ENCODE measurements around the gene SLC40A1. TPM values are rescaled to one million over a fixed set of nuclear protein-coding genes. Genes with fewer than 3 reads are reported as not detected.
A peak's percentile ranks its signal among the peaks of the same experiment; 100 is the strongest.

Gene SLC40A1
- total and polyA plus RNA-seq, 4 donors, result 97.4 to 572 (median 168) TPM

DNA sequence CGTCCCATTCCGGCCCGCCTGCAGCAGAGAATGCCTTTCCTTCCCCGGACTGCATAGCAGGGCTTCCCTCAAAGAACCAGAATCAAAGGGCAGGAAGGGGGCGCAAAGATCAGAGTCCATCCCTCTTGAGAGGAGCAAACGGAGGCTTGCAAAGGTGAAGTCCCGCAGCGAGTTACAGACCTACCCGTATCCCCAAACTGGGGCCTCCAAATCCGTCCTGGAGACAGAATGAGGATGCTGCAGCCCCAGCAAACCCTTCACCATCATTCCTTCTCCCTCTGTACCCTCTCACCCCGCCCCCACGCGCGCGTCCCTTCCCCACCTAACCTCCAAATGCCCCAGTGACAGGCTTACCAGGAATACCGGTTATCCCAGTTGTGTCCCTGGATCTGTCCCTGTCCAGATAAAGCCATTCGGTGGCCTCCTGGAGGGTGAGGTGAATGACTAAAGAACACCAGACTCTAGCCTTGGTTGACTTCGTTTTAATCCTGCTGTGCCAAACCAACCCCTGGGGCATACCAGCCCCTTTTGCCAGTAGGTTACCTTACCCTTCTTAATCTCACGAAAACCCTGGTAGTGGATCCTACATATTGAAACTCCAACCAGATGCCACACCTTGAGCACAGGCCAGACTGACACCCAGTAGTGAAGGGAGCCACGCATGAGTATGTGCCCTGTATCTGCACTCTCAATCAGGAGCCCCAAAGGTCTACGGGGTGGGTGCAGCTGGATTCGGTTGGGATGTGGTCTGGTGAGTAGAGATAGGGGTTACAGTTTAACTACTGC, 961 bp upstream of the SLC40A1 start:
- H3K36me3 ChIP-seq (ENCODE audit: control insufficient read depth in 4 of 4, insufficient read depth in 3 of 4, low read depth in 1 of 4, low read length in 3 of 4), result no peaks in the 10 kb centered on the region
- 21% methylated on average over 22 of the region's 22 CpGs for WGBS
- H3K4me3 ChIP-seq (ENCODE audit: low read depth in 1 of 3, low read length in 3 of 3), result peak overlapping the region; percentile 61 to 71 (median 67)
- DNase-seq (ENCODE audit: low spot score), result peak; percentile 83
- TF ChIP-seq TAF1 (conservative IDR thresholded peaks at IDR 0.05) (peak; percentile 44), CTCF (IDR thresholded peaks at IDR 0.05; ENCODE audit: low read depth, low read length, missing input control) (no peak)
- peak overlapping the region; percentile 81 to 83 for H3K27ac ChIP-seq (ENCODE audit: low read depth in 1 of 2, low read length in 2 of 2)
- H3K9ac ChIP-seq (ENCODE audit: low read depth in 1 of 2, low read length in 2 of 2), result peak overlapping the region in 1 of 2 donors; percentile 62
- H3K27me3 ChIP-seq (ENCODE audit: control insufficient read depth in 4 of 4, insufficient read depth in 4 of 4, low read length in 3 of 4), result no peaks in the 10 kb centered on the region
- H3K4me1 ChIP-seq (ENCODE audit: control insufficient read depth in 4 of 4, insufficient read depth in 4 of 4, low read length in 3 of 4), result peaks cover 0 to 53% (median 35%) of the 10 kb centered on the region in 4 donors
- no peaks in the 10 kb centered on the region for H3K9me3 ChIP-seq (ENCODE audit: control insufficient read depth in 4 of 4, low read length in 3 of 4)

- under 1% methylated on average over 13 of the region's 13 CpGs for WGBS
- peak; percentile 70 for DNase-seq (ENCODE audit: low spot score)
Measured at GRCh38 chr2:189580241-189580651, 340 bp downstream of the SLC40A1 start.

More at GRCh38 chr2:189580241-189580651, 340 bp downstream of the SLC40A1 start:
- Histone ChIP-seq H3K4me3 (ENCODE audit: low read depth in 1 of 3, low read length in 3 of 3) (peak overlapping the region; percentile 67 to 98 (median 90)), H3K36me3 (ENCODE audit: control insufficient read depth in 4 of 4, insufficient read depth in 3 of 4, low read depth in 1 of 4, low read length in 3 of 4) (no peaks in the 10 kb centered on the region), H3K27me3 (ENCODE audit: control insufficient read depth in 4 of 4, insufficient read depth in 4 of 4, low read length in 3 of 4) (no peaks in the 10 kb centered on the region), H3K9ac (ENCODE audit: low read depth in 1 of 2, low read length in 2 of 2) (peak overlapping the region; percentile 48 to 88), H3K27ac (ENCODE audit: low read depth in 1 of 2, low read length in 2 of 2) (peak overlapping the region; percentile 81 to 83), H3K4me1 (ENCODE audit: control insufficient read depth in 4 of 4, insufficient read depth in 4 of 4, low read length in 3 of 4) (peaks cover under 1 to 65% (median 47%) of the 10 kb centered on the region in 4 donors), H3K9me3 (ENCODE audit: control insufficient read depth in 4 of 4, low read length in 3 of 4) (no peaks in the 10 kb centered on the region)
- TF ChIP-seq RAD21 (IDR thresholded peaks at IDR 0.05), result no peak
- no peak for TF ChIP-seq MAX (IDR thresholded peaks at IDR 0.05)
- peak in 1 of 2 donors; percentile 29 for TF ChIP-seq RXRA (IDR thresholded peaks at IDR 0.05)
- TF ChIP-seq, protein P1, sequence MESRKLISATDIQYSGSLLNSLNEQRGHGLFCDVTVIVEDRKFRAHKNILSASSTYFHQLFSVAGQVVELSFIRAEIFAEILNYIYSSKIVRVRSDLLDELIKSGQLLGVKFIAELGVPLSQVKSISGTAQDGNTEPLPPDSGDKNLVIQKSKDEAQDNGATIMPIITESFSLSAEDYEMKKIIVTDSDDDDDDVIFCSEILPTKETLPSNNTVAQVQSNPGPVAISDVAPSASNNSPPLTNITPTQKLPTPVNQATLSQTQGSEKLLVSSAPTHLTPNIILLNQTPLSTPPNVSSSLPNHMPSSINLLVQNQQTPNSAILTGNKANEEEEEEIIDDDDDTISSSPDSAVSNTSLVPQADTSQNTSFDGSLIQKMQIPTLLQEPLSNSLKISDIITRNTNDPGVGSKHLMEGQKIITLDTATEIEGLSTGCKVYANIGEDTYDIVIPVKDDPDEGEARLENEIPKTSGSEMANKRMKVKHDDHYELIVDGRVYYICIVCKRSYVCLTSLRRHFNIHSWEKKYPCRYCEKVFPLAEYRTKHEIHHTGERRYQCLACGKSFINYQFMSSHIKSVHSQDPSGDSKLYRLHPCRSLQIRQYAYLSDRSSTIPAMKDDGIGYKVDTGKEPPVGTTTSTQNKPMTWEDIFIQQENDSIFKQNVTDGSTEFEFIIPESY (IDR thresholded peaks at IDR 0.05), result no peak
- no peak for TF ChIP-seq SP1 (IDR thresholded peaks at IDR 0.05)
- TF ChIP-seq EGR1 (IDR thresholded peaks at IDR 0.05; ENCODE audit: low read depth in 2 of 2), result no peak
- TF ChIP-seq HNF4G (IDR thresholded peaks at IDR 0.05), result no peak
- TF ChIP-seq FOXA2 (IDR thresholded peaks at IDR 0.05), result no peak
- no peak for TF ChIP-seq CTCF (IDR thresholded peaks at IDR 0.05; ENCODE audit: low read depth, low read length, missing input control)
- TF ChIP-seq NR2F2 (IDR thresholded peaks at IDR 0.05), result peak; percentile 62
- TF ChIP-seq YY1 (IDR thresholded peaks at IDR 0.05), result peak; percentile 10
- no peak for TF ChIP-seq HNF4A (conservative IDR thresholded peaks at IDR 0.05)
